ENCODE measurements around the gene CBLN4. TPM values are rescaled to one million over a fixed set of nuclear protein-coding genes. Genes with fewer than 3 reads are reported as not detected.

CBLN4 gene
- total RNA-seq, 1 experiment from 2014 or later, result not detected

DNA sequence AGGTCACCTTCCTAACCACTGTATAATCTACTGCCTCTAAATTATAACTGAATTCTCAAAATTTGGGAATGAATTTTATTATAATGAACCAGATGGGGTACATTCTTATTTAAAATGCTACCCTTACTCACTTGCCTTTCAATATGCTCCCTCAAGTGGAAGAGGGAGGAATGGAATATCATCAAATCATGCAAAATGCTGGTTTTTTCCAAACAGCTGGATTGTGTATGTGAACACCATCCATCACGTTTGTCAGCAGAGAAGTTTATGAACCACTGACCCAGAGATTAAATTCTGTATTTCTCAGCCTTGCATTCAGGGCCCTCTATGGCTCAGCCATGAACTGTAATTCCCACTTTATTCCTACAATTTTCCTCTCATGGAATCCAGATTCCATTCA, 40.5 kb downstream of the CBLN4 start:
- intact Hi-C loops (cut with micrococcal nuclease; ENCODE audit: unreplicated experiment), result no loop called here
- Histone ChIP-seq H3K4me3 (ENCODE audit: low read depth in 2 of 2, low read length in 2 of 2) (no peak overlapping the region), H3K4me1 (ENCODE audit: control insufficient read depth, insufficient read depth, low read length) (no peaks in the 10 kb centered on the region), H3K27ac (ENCODE audit: low read length) (no peak overlapping the region), H3K9me3 (ENCODE audit: control insufficient read depth, insufficient read depth, low read depth, low read length) (no peaks in the 10 kb centered on the region), H3K36me3 (ENCODE audit: control insufficient read depth, insufficient read depth, low read length) (no peaks in the 10 kb centered on the region), H3K27me3 (ENCODE audit: control insufficient read depth, insufficient read depth, low read length) (no peaks in the 10 kb centered on the region)
- POLR2A ChIA-PET, result no interaction called here
- in situ Hi-C loops (cut with HindIII; ENCODE audit: low pct_unique_long_range_greater_than_20kb, low sequenced_read_pairs), result no loop called here
- ATAC-seq (no peak), DNase-seq (ENCODE audit: low read depth, low spot score) (no peak)
- CTCF ChIA-PET, result no interaction called here
- no peak for TF ChIP-seq SIN3A (IDR thresholded peaks at IDR 0.05; ENCODE audit: borderline replicate concordance, insufficient read depth, low read depth, low read length)
- TF ChIP-seq, protein P1, sequence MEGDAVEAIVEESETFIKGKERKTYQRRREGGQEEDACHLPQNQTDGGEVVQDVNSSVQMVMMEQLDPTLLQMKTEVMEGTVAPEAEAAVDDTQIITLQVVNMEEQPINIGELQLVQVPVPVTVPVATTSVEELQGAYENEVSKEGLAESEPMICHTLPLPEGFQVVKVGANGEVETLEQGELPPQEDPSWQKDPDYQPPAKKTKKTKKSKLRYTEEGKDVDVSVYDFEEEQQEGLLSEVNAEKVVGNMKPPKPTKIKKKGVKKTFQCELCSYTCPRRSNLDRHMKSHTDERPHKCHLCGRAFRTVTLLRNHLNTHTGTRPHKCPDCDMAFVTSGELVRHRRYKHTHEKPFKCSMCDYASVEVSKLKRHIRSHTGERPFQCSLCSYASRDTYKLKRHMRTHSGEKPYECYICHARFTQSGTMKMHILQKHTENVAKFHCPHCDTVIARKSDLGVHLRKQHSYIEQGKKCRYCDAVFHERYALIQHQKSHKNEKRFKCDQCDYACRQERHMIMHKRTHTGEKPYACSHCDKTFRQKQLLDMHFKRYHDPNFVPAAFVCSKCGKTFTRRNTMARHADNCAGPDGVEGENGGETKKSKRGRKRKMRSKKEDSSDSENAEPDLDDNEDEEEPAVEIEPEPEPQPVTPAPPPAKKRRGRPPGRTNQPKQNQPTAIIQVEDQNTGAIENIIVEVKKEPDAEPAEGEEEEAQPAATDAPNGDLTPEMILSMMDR (IDR thresholded peaks at IDR 0.05), result no peak
- no peak for TF ChIP-seq TCF7L2 (IDR thresholded peaks at IDR 0.05; ENCODE audit: low read depth, low read length)
- TF ChIP-seq REST (IDR thresholded peaks at IDR 0.05; ENCODE audit: insufficient read depth in 1 of 2, low read depth in 2 of 2, low read length in 1 of 2), result no peak
- TF ChIP-seq POLR2AphosphoS5 (IDR thresholded peaks at IDR 0.05; ENCODE audit: low read depth, low read length), result no peak
- BruUV-seq (replicated peaks), result no TSS peak

DNA sequence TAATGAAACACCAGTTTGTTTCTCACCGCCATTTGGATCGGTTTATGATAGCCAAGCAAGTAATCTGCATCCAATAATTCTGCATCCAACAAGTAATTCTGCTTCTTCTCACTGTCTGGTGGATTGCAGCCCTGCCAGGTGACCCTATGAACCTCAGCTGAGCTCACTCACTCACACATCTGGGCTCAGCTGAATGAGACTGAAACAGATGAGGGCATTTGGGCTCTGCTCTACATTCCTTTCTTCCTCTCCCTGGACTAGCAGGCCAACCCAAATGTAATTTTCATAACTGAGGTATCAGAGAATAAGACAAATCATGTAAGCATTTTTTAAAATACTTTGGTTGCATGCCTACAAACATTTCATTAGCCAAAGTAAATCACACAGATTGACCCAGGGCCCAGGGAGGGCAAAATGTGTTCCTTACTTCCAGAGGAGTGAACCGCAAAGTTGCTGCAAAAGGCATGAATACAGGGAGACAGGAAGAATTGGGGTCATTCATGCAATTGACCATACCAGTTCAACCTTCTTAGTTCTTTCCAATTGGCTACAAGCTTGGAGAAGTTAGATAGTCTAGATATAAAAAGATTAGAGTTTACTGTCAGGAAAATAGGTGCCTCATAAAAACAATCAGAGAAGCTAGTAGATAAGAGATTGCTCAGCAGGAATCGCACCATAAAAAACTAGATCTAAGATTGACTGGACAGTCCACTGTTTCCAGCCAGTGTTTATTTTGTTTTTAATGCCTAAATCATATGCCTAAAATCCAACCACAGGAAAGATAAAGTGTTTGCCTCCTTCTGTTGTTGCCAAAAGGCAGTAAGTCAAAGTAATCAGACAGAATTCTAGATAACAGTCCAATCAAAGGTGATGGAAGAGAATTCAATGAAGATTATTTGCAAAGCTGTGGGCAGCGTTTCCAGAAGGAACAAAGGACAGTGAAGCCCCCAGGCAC, 43.7 kb downstream of the CBLN4 start:
- DNase-seq (ENCODE audit: low read depth, low spot score) (no peak), ATAC-seq (no peak)
- CTCF ChIA-PET, result no interaction called here
- Histone ChIP-seq H3K36me3 (ENCODE audit: control insufficient read depth, insufficient read depth, low read length) (no peaks in the 10 kb centered on the region), H3K4me1 (ENCODE audit: control insufficient read depth, insufficient read depth, low read length) (no peaks in the 10 kb centered on the region), H3K27me3 (ENCODE audit: control insufficient read depth, insufficient read depth, low read length) (no peaks in the 10 kb centered on the region), H3K9me3 (ENCODE audit: control insufficient read depth, insufficient read depth, low read depth, low read length) (no peaks in the 10 kb centered on the region), H3K4me3 (ENCODE audit: low read depth in 2 of 2, low read length in 2 of 2) (no peak overlapping the region), H3K27ac (ENCODE audit: low read length) (no peak overlapping the region)
- intact Hi-C loops (cut with micrococcal nuclease; ENCODE audit: unreplicated experiment), result no loop called here
- in situ Hi-C loops (cut with HindIII; ENCODE audit: low pct_unique_long_range_greater_than_20kb, low sequenced_read_pairs), result no loop called here
- BruUV-seq (replicated peaks), result no TSS peak
- TF ChIP-seq, protein P1 (IDR thresholded peaks at IDR 0.05), result no peak
- no peak for TF ChIP-seq SIN3A (IDR thresholded peaks at IDR 0.05; ENCODE audit: borderline replicate concordance, insufficient read depth, low read depth, low read length)
- no peak for TF ChIP-seq POLR2AphosphoS5 (IDR thresholded peaks at IDR 0.05; ENCODE audit: low read depth, low read length)
- TF ChIP-seq TCF7L2 (IDR thresholded peaks at IDR 0.05; ENCODE audit: low read depth, low read length), result no peak
- no peak for TF ChIP-seq REST (IDR thresholded peaks at IDR 0.05; ENCODE audit: insufficient read depth in 1 of 2, low read depth in 2 of 2, low read length in 1 of 2)
- POLR2A ChIA-PET, result no interaction called here
